Stomach (tissue), 4 donors: Measurements from ENCODE around the gene PTPRS.

Experiments used
- POLR2A ChIP-seq, 4 donors: fragments of 450-650 bp; IDR thresholded peaks; one replicate each; pipeline ENCODE4 v1.6.1; 2016; ENCODE audit warnings: antibody characterized with exemption in 4 of 4, control low read depth in 2 of 4, mild to moderate bottlenecking in 1 of 4, moderate library complexity in 1 of 4
- TF ChIP-seq, protein P1 (sequence below), 7 experiments: fragments of 450-650 bp in 4 of 7; fragments of 200-600 bp in 3 of 7; sonication (generic) in 3 of 7; IDR thresholded peaks; one replicate each; pipeline ENCODE4 v1.5.1; 2016 to 2019; ENCODE audit warnings: antibody characterized with exemption in 7 of 7, control low read depth in 2 of 7, mild to moderate bottlenecking in 1 of 7

DNA sequence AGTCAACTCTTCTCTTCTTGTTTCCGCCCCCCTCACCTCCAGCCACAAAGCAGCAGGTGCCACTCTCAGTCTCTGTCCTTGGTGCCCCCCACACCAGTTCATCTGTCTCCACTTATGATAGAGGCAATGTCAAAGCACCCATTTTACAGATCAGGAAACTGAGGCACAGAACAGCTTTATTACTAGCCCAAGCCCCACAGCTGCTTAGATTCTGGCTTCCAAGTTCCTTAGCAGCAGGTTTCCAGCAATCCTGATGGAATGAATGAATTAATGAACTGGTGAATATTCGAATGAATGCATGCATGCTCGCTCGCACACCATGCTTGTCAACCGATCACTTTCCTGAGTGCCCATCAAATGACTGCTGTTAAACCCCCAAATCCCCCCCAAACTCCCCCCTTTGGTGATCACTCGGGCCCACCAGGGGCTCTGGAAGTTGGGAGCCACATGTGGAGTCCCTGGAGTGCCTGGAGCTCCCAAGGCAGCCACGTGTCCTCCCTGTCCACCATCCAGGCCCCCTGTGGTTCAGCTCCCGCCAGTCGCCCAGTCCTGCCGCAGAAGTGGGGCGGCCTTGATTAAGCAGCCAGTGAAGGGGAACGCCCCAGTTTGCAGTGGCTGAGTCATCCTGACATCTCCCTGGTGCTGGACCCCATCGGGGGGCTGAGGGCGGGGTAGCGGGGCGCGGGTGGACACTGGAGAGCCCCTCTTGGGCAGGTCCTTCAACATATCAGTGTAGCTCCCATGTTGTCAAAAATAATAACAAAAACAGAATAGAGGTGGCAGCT, 6.8 kb downstream of the PTPRS start:
- TF ChIP-seq, protein P1, sequence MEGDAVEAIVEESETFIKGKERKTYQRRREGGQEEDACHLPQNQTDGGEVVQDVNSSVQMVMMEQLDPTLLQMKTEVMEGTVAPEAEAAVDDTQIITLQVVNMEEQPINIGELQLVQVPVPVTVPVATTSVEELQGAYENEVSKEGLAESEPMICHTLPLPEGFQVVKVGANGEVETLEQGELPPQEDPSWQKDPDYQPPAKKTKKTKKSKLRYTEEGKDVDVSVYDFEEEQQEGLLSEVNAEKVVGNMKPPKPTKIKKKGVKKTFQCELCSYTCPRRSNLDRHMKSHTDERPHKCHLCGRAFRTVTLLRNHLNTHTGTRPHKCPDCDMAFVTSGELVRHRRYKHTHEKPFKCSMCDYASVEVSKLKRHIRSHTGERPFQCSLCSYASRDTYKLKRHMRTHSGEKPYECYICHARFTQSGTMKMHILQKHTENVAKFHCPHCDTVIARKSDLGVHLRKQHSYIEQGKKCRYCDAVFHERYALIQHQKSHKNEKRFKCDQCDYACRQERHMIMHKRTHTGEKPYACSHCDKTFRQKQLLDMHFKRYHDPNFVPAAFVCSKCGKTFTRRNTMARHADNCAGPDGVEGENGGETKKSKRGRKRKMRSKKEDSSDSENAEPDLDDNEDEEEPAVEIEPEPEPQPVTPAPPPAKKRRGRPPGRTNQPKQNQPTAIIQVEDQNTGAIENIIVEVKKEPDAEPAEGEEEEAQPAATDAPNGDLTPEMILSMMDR (IDR thresholded peaks at IDR 0.05) = no peak
- no peak for TF ChIP-seq POLR2A (IDR thresholded peaks at IDR 0.05)
